GF-D8 (cell line): ENCODE results near the gene TMEM80.
"Not testable (repeated sequence)": the region's sequence is repeated elsewhere in the genome, so short reads cannot be mapped to it uniquely, and the experiment has no call there.

Experiments
- DNase-seq: peaks from one replicate; lab custom pipeline; 2025; lab: John Stamatoyannopoulos, UW

TMEM80 gene

GRCh38 chr11:721247-721740, 25.7 kb downstream of the TMEM80 start:
- no peak for DNase-seq

- DNase-seq, result no peak
Observed at GRCh38 chr11:721741-722345, 26.2 kb downstream of the TMEM80 start.

- DNase-seq, result no peak
Observed at GRCh38 chr11:722346-722811, 26.8 kb downstream of the TMEM80 start.

GRCh38 chr11:723120-723883, 27.7 kb downstream of the TMEM80 start:
- DNase-seq, result no peak

GRCh38 chr11:724049-724777, 28.6 kb downstream of the TMEM80 start:
- no peak for DNase-seq

GRCh38 chr11:724778-725386, 29.3 kb downstream of the TMEM80 start:
- DNase-seq, result no peak

- DNase-seq, result no peak
Observed at GRCh38 chr11:725624-726202, 30.1 kb downstream of the TMEM80 start.

- no peak for DNase-seq
Observed at GRCh38 chr11:726278-727220, 30.9 kb downstream of the TMEM80 start.

GRCh38 chr11:727281-727701, 31.7 kb downstream of the TMEM80 start:
- DNase-seq, result no peak

- DNase-seq, result no peak
Observed at GRCh38 chr11:727859-728748, 32.5 kb downstream of the TMEM80 start.

- no peak for DNase-seq
Observed at GRCh38 chr11:728901-729491, 33.4 kb downstream of the TMEM80 start.

- no peak for DNase-seq
Observed at GRCh38 chr11:729492-730074, 34.0 kb downstream of the TMEM80 start.

- no peak for DNase-seq
Observed at GRCh38 chr11:733072-733471, 37.5 kb downstream of the TMEM80 start.

- not testable (repeated sequence) for DNase-seq
Observed at GRCh38 chr11:734541-734940, 38.9 kb downstream of the TMEM80 start.

- no peak for DNase-seq
Observed at GRCh38 chr11:737366-737765, 41.8 kb downstream of the TMEM80 start.

GRCh38 chr11:737899-738298, 42.3 kb downstream of the TMEM80 start:
- not testable (repeated sequence) for DNase-seq

GRCh38 chr11:742156-742546, 46.5 kb downstream of the TMEM80 start:
- no peak for DNase-seq

- no peak for DNase-seq
Observed at GRCh38 chr11:742571-743201, 47.1 kb downstream of the TMEM80 start.
